PC-9 (cell line): Measurements from ENCODE around the gene ATF2. TPM values are rescaled to one million over a fixed set of nuclear protein-coding genes. Genes with fewer than 3 reads are reported as not detected.

Experiments
- BruUV-seq: library from RNA; stranded (reverse); fragments of 400-500 nt; replicated peaks from 2 replicates; lab custom pipeline; 2021; lab: Mats Ljungman, UMichigan
- CTCF ChIA-PET: fragments of 300-600 bp; sonication (Branson Sonifier 250); formaldehyde crosslinking; loops from one replicate; lab custom pipeline; 2022; ENCODE audit warnings: antibody characterized with exemption; lab: Charles Lee
- POLR2A ChIA-PET: fragments of 300-600 bp; sonication (Branson Sonifier 250); formaldehyde crosslinking; loops from one replicate; lab custom pipeline; 2022; ENCODE audit warnings: antibody characterized with exemption; ENCODE audit not compliant: unreplicated experiment; lab: Charles Lee
- DNase-seq, 2 experiments: peaks; one replicate each; pipeline versions ENCODE4 v3.0.0 to v3.0.0-alpha.2; 2015 to 2022; ENCODE audit warnings: mixed read lengths in 1 of 2
- H2AFZ ChIP-seq: fragments of 200-600 bp; sonication (generic); 2 replicates; pipeline ENCODE4 v1.8.1; 2017; ENCODE audit warnings: antibody characterized with exemption
- H3F3A ChIP-seq: fragments of 200-600 bp; sonication (generic); 2 replicates; pipeline ENCODE4 v1.8.1; 2017; ENCODE audit warnings: antibody characterized with exemption, mild to moderate bottlenecking, low read depth; ENCODE audit not compliant: insufficient read depth
- H3K27ac ChIP-seq: fragments of 200-600 bp; sonication (generic); 2 replicates; pipeline ENCODE4 v1.6.1; 2016; ENCODE audit warnings: mixed run types
- H3K27me3 ChIP-seq: fragments of 200-600 bp; sonication (generic); 2 replicates; pipeline ENCODE4 v1.6.1; 2016; ENCODE audit warnings: low read depth, mixed run types; ENCODE audit not compliant: insufficient read depth
- H3K36me3 ChIP-seq: fragments of 200-600 bp; sonication (generic); 2 replicates; pipeline ENCODE4 v1.6.1; 2016; ENCODE audit warnings: low read depth, mixed run types
- H3K4me1 ChIP-seq: fragments of 200-600 bp; sonication (generic); replicated peaks from 2 replicates; pipeline ENCODE4 v1.6.1; 2016; ENCODE audit warnings: mixed run types; ENCODE audit not compliant: insufficient read depth
- H3K4me2 ChIP-seq: fragments of 200-600 bp; sonication (generic); 2 replicates; pipeline ENCODE4 v1.6.1; 2017; ENCODE audit warnings: mixed run types
- H3K4me3 ChIP-seq: fragments of 200-600 bp; sonication (generic); 2 replicates; pipeline ENCODE4 v1.6.1; 2016; ENCODE audit warnings: mixed run types
- H3K79me2 ChIP-seq: fragments of 200-600 bp; sonication (generic); 2 replicates; pipeline ENCODE4 v1.6.1; 2017; ENCODE audit warnings: low read depth, mixed run types
- H3K9me2 ChIP-seq: fragments of 200-600 bp; sonication (generic); 2 replicates; pipeline ENCODE4 v1.8.1; 2017; ENCODE audit warnings: mild to moderate bottlenecking; ENCODE audit not compliant: insufficient read depth
- H3K9me3 ChIP-seq: fragments of 200-600 bp; sonication (generic); 2 replicates; pipeline ENCODE4 v1.8.1; 2016; ENCODE audit warnings: low read depth; ENCODE audit not compliant: insufficient read depth
- H4K20me1 ChIP-seq: fragments of 200-600 bp; sonication (generic); 2 replicates; pipeline ENCODE4 v1.8.1; 2017; ENCODE audit not compliant: insufficient read depth
- CTCF ChIP-seq: fragments of 200-600 bp; sonication (generic); conservative IDR thresholded peaks from 2 replicates; pipeline ENCODE4 v1.6.1; 2017; ENCODE audit warnings: mixed run types, antibody characterized with exemption, mild to moderate bottlenecking, moderate library complexity
- EZH2 ChIP-seq: fragments of 200-600 bp; sonication (generic); IDR thresholded peaks from 2 replicates; pipeline ENCODE4 v1.8.0; 2017; ENCODE audit warnings: antibody characterized with exemption, low read depth
- intact Hi-C: fragments of 100-400 bp; cut with micrococcal nuclease; formaldehyde crosslinking; loops from one replicate; pipeline ENCODE4 v1.10.0; 2022; ENCODE audit not compliant: unreplicated experiment
- total RNA-seq: library from RNA; stranded (reverse); gene quantifications from 2 replicates; pipeline ENCODE4 v1.2.3, GENCODE V29; 2021

ATF2 gene
- total RNA-seq, 1 experiment from 2014 or later = 94.5 TPM

GRCh38 chr2:175057078-175057685 is 110.8 kb downstream of the ATF2 start:
- H3K9me3 ChIP-seq = no peaks in the 10 kb centered on the region
- BruUV-seq = no TSS peak
- CTCF ChIA-PET = interaction anchor here (0.7 kb wide), 1 partner anchor 220 kb away, joined by 3 read pairs; no protein-coding TSS in a partner anchor

GRCh38 chr2:175055993-175056392 is 112.0 kb downstream of the ATF2 start:
- Histone ChIP-seq H4K20me1 (no peaks in the 10 kb centered on the region), H3K9me2 (no peaks in the 10 kb centered on the region; the same call in 1 of the 2 replicates), H3K27ac (no peak overlapping the region), H3K36me3 (no peaks in the 10 kb centered on the region), H3K79me2 (no peaks in the 10 kb centered on the region), H3K27me3 (no peaks in the 10 kb centered on the region), H3F3A (no peaks in the 10 kb centered on the region), H3K9me3 (no peaks in the 10 kb centered on the region), H3K4me3 (no peak overlapping the region), H3K4me2 (no peak overlapping the region), H3K4me1 (no peaks in the 10 kb centered on the region), H2AFZ (no peak overlapping the region)
- intact Hi-C loops = no loop called here
- no peak for DNase-seq
- ChIA-PET CTCF (no interaction called here), POLR2A (no interaction called here)
- TF ChIP-seq EZH2 = no peak
- no peak for TF ChIP-seq CTCF
- BruUV-seq = no TSS peak

More at GRCh38 chr2:175057078-175057685, 110.8 kb downstream of the ATF2 start:
- H3K27me3 ChIP-seq = no peaks in the 10 kb centered on the region
- no peak overlapping the region for H3K27ac ChIP-seq
- no peak for TF ChIP-seq CTCF
- no peak for TF ChIP-seq EZH2
- no peak overlapping the region for H2AFZ ChIP-seq
- H3K79me2 ChIP-seq = no peaks in the 10 kb centered on the region
- POLR2A ChIA-PET = no interaction called here
- no peak for DNase-seq
- H3K36me3 ChIP-seq = no peaks in the 10 kb centered on the region
- no peaks in the 10 kb centered on the region; the same call in 1 of the 2 replicates for H3K9me2 ChIP-seq
- H3K4me2 ChIP-seq = no peak overlapping the region
- H4K20me1 ChIP-seq = no peaks in the 10 kb centered on the region
- no peaks in the 10 kb centered on the region for H3K4me1 ChIP-seq
- intact Hi-C loops = no loop called here
- no peaks in the 10 kb centered on the region for H3F3A ChIP-seq
- no peak overlapping the region for H3K4me3 ChIP-seq

GRCh38 chr2:175054340-175054739 is 113.7 kb downstream of the ATF2 start:
- BruUV-seq = no TSS peak
- no peak for TF ChIP-seq CTCF
- TF ChIP-seq EZH2 = no peak
- DNase-seq = no peak

More at GRCh38 chr2:175054340-175054739, 113.7 kb downstream of the ATF2 start:
- Histone ChIP-seq H3K27me3 (no peaks in the 10 kb centered on the region), H3K4me3 (no peak overlapping the region), H3K9me2 (no peaks in the 10 kb centered on the region), H3F3A (no peaks in the 10 kb centered on the region), H3K4me1 (no peaks in the 10 kb centered on the region), H3K9me3 (no peaks in the 10 kb centered on the region), H3K27ac (no peak overlapping the region), H3K4me2 (no peak overlapping the region), H3K36me3 (no peaks in the 10 kb centered on the region), H4K20me1 (no peaks in the 10 kb centered on the region), H3K79me2 (no peaks in the 10 kb centered on the region), H2AFZ (no peak overlapping the region)
- POLR2A ChIA-PET = no interaction called here
- intact Hi-C loops = no loop called here
- CTCF ChIA-PET = interaction anchor here (0.7 kb wide), 1 partner anchor 305 kb away, joined by 4 read pairs; no protein-coding TSS in a partner anchor
